ENCODE measurements around the gene MAPK4.

MAPK4 gene

DNA sequence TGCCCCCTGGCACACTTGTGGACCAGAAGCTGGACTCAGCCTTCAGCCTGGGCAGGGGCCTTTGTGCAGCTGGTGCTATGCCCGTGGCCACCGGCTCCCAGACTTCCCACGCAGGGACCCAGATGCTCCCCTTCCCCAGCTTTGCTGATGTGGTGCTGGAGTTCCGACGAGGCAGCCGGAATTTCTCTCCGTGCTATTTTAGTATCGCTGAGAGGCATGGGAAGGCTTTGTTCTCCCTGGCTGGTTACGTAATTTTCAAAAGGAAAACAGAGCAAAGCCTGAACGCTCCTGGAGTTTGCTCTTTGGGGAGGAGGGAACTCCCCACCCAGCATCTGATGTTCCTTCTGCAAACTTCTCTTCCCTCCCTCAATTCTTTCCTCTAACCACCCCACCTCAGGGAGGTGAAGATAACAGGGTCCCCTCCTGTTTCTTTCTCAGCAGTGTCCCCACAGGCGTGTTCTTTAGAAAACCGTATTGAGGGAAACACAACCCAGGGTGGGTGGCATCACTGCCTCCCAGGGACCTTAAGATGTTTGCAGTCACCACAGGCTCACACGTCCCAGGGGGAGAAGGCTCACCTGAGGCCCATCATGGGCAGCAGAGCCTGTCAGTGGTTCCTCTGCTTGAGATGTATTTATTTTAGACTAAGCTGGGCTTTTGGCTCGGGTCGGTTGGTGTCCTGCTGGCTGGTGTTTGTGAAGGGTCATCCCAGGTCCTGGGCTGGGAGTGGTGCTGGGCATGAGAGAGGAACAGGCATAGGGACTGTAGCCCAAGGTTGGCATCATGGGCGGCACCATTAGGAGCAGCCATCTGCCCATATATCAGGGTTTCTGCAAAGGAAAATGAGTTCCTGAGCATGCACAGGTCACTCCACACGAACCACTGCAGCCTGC, 95.0 kb downstream of the MAPK4 start:
- no peak for DNase-seq (ENCODE audit: low read depth)

DNA sequence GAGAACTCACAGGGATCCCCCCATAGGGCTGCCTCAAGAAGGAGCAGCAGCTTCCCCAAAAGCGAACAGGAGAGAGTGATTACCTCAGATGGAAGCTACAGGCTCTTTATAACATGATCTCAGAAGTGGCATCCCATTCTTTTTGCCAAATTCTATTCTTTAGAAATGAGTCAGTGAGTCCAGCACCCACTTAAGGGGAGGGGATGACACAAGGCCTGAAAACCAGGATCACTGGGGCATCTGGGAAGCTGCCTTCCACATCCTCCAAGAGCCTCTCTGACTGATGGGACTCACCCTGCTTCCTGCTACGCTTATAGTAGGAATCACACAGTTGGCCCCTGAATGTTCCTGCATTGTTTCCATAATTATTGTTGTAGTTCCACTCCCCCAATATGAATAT, 96.5 kb downstream of the MAPK4 start:
- no peak for DNase-seq (ENCODE audit: low read depth)

DNA sequence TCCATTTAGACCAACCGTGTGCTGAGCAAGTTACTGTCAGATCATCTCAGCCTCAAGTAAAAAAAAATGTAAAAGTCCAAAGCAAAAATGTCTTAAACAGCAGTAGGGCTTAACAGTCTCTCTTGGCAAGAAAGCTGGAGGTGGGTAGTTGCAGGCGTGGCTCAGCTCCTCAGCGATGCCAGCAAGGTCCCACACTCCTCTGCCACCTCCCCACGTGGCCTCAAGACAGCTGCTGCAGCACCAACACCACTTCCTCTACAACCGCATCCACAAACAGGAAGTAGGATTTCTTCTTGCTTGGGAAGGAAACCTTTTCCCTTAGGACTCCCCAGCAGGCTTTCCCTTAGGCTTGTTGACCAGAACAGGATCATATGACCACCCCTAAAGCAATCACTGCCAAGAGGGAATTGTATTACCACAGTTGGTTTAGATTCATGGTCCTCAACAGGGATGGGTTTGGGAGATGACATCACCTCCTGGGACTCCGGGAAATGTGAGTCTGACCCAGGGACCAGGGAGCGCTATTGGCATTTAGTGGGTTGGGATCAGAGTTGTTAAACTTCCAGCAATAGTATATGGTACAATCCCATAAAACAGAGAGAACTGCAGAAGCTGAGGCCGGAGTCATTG, 97.1 kb downstream of the MAPK4 start:
- DNase-seq (ENCODE audit: low read depth), result no peak

DNA sequence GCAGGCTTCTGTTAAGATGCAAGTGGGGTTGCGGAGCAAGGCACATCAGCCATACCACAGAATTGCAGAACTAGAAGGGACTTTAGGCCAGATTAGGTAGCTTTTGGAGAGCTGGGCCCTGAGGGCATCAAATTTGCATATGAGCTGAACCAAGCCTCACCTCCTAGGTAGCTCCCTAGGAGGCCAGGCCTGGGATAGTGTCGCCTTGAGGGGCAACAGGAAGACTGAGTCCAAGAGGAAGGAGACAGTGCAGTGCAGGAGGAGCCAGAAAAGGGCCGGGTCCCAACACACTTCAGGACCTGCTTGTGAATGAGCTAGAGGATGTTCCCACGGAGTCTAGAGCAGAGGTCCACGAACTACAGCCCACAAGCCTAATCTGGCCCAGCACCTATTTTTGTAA, 98.7 kb downstream of the MAPK4 start:
- DNase-seq (ENCODE audit: low read depth), result no peak

DNA sequence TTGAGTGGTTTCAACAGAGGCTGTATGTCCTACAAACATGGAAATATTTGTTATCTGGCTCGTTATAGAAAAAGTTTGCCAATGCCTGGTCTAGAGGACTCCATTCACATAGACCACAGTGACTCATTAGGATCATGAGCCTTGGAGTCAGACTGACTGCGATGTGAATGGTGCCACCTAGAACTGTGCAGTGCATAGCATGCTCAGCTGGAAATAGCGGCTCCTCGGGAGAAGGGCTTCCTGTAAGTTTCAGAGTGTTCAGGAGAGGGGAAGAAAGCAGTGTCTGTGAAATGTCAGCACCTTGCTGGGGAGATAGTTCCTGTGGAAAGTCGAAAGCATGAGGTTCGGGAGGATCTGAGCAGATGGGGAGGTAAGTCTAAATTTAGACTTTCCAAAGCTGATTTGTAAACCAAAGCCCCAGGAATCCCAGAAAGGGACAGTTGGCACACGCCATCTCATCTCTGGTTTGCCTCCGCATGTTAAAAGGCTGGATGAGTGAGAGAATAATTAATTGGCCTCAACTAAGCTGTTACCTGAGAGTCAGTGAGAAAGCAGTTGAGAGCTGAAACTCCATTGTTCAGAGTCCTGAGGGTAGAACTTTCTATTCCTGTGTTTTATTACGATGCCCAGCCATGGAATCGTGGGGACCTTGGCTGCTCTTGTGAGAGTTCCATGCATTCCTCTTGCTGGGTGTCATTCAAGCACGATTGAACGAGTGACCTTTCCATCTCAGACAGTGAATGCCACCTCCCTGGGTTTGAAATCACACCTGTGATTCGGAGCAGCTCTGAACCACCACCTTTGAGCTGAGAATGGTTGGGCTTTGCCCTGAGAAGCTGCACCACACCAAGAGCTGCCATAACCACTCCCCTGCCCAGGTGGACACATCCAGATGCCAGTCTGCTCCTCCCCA, 99.5 kb downstream of the MAPK4 start:
- DNase-seq (ENCODE audit: low read depth), result no peak

DNA sequence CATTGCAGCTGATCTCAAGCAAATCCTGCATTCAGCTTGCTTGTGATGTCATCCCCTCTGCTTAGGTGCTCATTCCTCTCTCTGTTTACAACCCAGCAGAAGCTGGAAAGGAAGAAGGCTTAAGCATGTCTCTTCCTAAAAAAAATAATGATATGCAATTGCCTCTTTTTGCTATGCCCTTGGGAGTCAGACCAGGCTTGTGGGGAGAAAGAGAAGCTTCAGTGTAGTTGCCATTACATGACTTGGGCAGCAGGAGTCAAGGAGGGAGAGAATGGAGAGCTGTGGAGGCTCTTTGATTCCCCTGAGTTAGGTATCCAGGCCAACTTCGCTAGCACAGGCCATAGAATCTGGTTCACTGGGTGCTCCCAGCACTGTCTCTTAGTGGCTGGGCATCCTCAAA, 101.1 kb downstream of the MAPK4 start:
- no peak for DNase-seq (ENCODE audit: low read depth)

DNA sequence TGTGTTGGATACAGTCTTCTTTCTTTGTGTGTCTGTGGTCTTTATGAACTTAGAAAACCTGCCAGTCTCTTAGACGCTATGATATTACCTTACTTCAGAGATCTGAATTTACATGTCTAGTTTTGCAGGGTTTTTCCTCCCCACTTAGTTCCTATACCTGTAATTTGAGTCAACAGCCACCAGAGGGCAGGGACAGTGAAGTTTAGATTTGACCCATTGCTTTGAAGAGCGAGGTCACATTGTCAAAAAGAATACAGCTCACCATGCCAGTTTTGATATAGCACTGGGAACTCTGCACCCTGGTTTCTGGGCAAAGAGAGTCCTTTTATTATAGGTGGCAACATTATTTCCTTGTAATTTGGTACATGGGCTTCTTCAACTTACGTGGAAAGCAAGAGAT, 102.3 kb downstream of the MAPK4 start:
- no peak for DNase-seq (ENCODE audit: low read depth)

DNA sequence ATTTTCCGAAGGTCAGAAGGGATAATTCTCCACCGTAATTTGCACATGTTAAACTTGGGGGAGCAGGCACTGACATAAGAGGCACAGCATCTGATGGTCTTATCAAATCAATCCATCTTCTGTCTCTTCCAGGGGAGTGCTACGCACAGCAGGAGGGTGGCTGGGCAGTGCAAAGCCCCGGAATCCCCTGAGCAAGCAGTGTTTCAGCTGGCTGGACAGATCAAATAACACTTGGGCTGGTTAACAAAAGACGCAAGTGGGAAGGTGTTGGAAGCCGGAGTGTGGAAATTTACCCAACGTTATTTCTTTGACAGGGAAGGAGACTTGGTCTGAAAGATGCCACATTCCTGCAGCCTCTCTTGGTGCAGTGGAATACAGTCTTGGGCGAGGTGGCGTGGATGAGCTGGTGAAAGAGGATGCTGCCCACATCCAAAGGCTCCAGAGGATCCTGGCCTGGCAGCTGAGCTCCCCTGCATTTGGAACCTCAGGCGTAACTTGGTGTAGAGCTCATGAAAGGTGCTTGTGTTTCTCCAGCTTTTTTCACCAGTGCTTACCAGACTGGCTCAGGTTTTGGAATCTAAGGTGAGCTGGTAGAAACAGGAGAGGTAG, 103.0 kb downstream of the MAPK4 start:
- no peak for DNase-seq (ENCODE audit: low read depth)

DNA sequence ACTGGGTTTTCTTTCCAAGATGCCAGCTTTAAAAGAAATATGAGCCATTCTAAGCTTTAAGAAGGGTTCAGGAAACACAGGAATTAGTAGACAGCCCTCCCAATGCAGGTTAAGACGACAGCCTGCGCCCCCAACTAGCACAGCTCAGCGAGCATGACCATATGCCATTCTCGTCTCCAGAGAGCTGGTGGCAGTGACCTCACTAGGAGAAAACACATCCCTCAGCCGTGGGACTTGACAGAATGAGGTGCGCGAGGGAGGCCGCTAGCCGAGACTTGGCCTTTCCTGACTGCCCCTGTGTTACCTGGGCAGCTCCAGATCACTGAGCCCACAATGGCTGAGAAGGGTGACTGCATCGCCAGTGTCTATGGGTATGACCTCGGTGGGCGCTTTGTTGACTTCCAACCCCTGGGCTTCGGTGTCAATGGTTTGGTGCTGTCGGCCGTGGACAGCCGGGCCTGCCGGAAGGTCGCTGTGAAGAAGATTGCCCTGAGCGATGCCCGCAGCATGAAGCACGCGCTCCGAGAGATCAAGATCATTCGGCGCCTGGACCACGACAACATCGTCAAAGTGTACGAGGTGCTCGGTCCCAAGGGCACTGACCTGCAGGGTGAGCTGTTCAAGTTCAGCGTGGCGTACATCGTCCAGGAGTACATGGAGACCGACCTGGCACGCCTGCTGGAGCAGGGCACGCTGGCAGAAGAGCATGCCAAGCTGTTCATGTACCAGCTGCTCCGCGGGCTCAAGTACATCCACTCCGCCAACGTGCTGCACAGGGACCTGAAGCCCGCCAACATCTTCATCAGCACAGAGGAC, 103.9 kb downstream of the MAPK4 start:
- DNase-seq (ENCODE audit: low read depth), result no peak

DNA sequence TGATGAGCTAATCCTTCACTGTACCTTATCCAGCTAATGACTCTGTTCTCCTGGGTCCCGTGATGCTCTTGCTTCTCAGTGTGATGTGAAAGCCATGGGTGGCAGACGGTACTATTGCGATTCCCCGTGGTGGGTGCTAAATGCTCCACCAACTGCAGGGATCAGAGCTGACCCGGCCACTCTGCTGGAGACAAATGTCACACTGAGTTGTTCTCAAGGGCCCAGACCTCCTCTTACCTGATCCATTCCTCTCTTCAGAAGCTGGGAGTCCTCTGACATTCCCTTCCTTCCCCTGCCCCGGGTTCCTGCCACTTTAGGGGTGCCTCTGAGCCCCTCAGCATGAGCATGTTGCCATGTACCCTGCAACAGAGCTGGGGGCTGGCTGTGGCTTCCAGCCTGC, 105.1 kb downstream of the MAPK4 start:
- DNase-seq (ENCODE audit: low read depth), result no peak

DNA sequence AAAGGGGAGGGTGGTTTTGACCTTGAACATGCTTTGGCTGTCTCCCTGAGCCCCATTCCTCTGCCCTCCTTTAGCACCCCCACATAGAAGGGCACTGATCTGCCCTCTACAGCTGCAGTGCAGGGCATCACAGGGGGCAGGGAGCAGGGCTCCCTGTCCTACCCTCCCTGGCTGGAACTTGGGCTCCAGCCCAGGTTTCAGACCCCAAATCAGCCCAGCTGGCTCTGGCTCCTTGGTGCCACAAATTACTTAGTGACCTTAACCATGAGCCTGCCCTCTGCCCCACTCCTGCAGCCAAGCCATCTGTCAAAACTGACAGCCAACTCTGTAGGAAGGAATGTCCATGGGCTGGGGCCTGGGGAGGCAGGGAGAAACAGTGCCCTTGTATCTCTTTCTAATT, 105.6 kb downstream of the MAPK4 start:
- no peak for DNase-seq (ENCODE audit: low read depth)

DNA sequence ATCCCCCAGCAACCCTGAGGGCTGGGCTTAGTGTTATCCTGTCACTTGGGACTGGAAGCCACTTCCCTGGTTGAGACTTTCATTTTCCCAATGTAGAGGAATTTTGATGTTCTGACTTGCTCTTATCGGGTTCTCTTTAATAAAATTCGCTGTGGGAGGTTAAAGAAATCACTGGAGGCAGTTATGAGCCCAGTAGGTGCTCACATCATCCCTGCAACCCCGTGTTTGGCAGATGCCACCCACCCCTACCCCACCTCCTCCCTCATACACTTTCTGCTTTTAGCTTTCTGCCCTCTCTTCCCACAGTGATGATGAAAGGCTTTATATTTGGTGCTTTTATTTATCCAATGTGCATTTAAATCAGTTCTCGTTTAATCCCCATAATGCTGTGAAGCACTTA, 106.6 kb downstream of the MAPK4 start:
- no peak for DNase-seq (ENCODE audit: low read depth)

DNA sequence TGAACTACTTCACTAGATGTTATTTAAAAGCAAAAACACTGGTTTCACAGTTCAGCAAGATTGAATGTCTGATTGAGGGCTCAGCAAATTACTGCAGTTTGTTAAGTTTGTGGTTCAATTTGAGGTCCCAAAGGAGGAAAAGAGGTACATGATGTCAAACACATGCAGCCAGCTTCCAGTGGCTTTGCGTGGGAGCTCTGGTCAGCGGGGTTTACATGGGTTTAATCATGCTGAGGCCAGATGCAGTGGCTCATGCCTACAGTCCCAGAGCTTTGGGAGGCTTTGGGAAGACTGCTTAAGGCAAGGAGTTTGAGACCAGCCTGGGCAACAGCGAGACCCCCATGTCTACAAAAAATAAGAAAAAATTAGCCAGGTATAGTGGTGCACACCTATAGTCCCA, 111.5 kb downstream of the MAPK4 start:
- DNase-seq (ENCODE audit: low read depth), result no peak

DNA sequence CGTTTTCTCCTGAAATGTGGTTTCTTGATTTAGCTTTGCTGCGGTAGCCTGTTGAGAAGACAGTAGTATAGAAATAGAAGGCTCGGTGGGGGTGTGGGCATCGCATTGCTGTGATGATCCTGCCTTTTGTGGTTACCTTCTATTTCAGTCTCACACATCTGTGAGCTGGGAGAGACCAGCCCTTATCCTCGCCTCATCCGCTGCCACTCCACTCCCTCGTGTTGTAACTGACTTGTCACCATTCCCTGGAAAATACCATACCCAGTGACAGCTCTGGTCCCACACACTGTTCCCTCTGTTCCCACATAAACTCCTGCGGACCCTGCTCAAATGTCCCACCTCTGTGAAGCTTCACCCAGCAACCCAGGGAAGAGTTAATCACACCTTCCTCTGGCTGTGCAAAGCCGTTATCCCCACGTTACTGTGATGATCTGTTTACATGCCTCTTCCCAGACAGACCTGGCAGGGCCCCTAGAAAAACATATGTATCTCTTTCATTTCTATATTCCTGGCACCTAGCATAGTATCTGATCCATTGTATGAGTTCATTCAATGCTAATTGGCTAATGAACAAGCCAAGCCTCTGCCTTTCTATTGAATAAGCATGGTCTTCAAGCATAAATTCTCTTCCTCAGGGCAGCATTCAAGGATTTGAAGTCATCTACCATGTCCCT, 114.6 kb downstream of the MAPK4 start:
- no peak for DNase-seq (ENCODE audit: low read depth)

DNA sequence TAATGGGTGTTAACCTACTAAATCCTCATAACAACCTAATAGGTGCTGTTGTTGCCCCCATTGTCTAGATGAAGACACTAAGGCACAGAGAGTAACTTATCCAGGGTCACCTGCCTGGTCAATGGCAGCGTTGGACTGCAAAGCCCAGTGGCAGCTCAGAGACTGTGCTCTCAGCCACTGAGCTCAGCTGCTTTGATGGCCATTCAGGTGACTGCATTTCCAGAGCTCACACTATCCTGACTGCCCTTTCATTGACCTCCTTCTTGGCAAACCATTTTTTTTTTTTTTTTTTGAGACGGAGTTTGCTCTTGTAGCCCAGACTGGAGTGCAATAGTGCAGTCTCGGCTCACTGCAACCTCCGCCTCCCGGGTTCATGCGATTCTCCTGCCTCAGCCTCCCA, 115.2 kb downstream of the MAPK4 start:
- no peak for DNase-seq (ENCODE audit: low read depth)

DNA sequence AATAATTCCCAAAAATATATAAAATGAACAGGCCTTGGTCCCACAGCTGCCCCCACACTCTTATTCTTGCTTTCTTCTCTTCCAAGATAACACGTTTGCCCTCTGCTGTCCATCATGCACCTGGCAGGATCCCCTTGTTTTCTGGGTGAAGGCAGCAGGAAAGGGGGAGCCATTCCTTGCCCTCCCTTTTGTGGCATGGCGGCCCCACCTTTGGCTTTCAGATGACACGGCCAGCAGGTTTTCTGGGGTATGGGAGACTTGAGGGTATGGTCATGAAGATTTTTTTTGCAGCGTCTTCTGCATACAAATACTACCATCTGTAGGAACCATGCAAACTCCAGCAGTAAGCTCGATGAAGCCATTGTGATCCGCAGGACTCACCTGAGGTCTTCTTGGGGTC, 118.8 kb downstream of the MAPK4 start:
- DNase-seq (ENCODE audit: low read depth), result no peak

DNA sequence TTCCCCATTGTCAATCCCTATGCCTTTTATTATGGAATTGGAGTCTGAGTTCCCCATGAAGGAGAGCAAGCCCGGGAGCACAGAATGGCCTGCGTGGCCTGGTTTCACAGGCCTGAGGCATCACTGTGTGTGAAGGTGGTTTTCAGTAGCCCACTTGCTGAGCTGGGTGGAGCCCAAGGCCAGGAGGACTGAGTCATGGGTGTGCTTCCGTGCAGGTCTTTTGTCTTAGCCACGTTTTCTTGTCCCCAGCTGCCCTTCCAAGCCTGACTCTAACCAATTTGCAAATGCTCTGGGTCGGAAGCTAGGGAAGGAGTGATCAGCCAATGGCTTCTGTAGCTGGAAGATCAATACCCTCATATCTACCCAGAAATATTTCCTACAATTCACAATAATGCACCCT, 119.2 kb downstream of the MAPK4 start:
- DNase-seq (ENCODE audit: low read depth), result no peak

DNA sequence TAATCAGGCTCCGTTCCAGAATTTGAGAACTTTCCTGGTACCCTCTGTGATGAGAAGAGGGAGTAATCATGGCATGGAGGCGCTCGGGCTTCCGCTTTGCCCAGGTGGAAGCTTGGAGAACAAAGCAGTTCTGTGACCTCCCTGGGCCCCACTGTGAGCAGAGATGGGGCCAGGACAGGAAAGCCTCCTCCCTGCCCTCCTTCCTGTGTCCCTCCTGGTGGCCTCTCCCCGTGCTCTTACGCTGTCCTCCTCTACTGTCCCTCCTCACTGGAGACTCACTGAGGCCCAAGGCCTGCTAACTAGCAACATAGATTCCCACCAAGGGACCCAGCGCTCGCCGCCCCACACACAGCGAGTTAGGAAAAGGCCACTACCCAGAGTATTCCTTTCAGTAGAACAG, 119.8 kb downstream of the MAPK4 start:
- no peak for DNase-seq (ENCODE audit: low read depth)

DNA sequence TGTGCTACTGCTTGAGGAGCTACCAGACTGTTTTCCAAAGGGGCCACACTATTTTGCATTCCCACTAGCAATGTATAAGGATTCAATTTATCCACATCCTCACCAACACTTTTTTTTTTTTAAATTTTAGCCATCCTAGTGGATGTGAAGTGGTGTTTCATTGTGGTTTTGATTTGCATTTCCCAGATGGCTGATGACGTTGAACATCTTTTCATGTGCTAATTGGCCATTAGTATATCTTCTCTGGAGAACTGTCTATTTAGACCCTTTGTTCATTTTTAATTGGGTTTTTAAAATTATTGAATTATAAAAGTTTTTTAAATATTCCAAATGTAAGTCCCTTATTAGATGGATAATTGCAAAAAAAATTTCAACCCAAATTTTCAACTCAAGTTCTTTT, 121.1 kb downstream of the MAPK4 start:
- no peak for DNase-seq (ENCODE audit: low read depth)

DNA sequence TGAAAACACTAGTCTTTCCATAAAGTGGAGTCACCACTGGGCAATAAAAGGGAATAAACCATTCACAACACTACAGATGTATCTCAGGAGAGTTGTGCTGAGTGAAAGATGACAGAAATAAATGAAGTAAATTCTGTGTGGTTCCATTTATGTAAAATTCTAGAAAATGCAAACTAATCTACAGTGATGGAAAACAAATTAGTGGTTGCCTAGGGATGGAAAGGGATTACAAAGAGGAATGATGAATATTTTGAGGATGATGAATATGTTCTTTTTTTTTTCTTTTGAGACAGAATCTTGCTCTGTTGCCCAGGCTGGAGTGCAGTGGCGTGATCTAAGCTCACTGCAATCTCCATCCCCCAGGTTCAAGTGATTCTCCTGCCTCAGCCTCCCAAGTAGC, 123.0 kb downstream of the MAPK4 start:
- DNase-seq (ENCODE audit: low read depth), result no peak

DNA sequence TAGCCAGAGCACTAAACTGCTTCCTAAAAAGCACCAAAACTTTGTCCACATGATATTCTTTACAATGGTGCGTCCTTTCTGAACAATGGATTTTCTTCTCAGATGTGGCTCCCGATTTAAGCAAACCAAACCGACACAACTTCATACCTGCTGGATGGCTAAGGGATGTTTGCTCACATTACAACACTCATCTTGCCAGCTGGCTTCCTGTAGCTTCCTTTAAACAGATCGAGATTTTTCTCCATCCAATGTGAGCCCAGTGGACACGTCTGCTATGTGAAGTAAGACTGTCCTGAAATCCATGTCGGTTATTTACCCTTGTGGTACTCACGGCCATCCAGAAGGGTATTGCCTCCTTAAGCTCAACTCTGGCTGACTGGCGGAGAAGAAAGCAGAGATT, 126.5 kb downstream of the MAPK4 start:
- DNase-seq (ENCODE audit: low read depth), result no peak

Measured in stimulated activated CD8-positive, alpha-beta memory T cell treated with anti-CD3 and anti-CD28 coated beads, Interleukin-12 subunit alpha, Interleukin-12 subunit beta, amount 100 ng/mL, for 1 hour (primary cell).